Keratinocyte (primary cell): Measurements from ENCODE around the gene BAIAP2. TPM values are rescaled to one million over a fixed set of nuclear protein-coding genes. Genes with fewer than 3 reads are reported as not detected.

Experiments
- DNase-seq: peaks from one replicate; pipeline ENCODE4 v3.0.0-alpha.2; 2011; ENCODE audit warnings: low read depth, missing footprints, low spot score
- FAIRE-seq: peaks from 2 replicates; lab custom pipeline; 2011; peaks lifted over from hg19 to GRCh38; lab: Jason Lieb, UNC
- H2AFZ ChIP-seq: 2 replicates; pipeline ENCODE4 v1.6.0; 2012; ENCODE audit warnings: low read length, control low read depth, inconsistent platforms; ENCODE audit not compliant: control insufficient read depth
- H3K27ac ChIP-seq: 2 replicates; pipeline ENCODE4 v1.5.1; 2011; ENCODE audit warnings: low read length; ENCODE audit not compliant: control insufficient read depth, insufficient read depth
- H3K27me3 ChIP-seq: 3 replicates; pipeline ENCODE4 v1.6.0; 2011; ENCODE audit warnings: low read length; ENCODE audit not compliant: control insufficient read depth, insufficient read depth; ENCODE audit errors: extremely low read depth
- H3K36me3 ChIP-seq, 2 experiments: 2 replicates in 1 of 2; 3 replicates in 1 of 2; pipeline ENCODE4 v1.5.1; 2011; ENCODE audit warnings: low read length in 2 of 2, mild to moderate bottlenecking in 1 of 2; ENCODE audit not compliant: control insufficient read depth in 2 of 2, insufficient read depth in 2 of 2; ENCODE audit errors: extremely low read depth in 1 of 2
- H3K4me1 ChIP-seq: 3 replicates; pipeline ENCODE4 v1.5.1; 2011; ENCODE audit warnings: low read length; ENCODE audit not compliant: control insufficient read depth, insufficient read depth; ENCODE audit errors: extremely low read depth
- H3K4me2 ChIP-seq: 3 replicates; pipeline ENCODE4 v1.6.0; 2011; ENCODE audit warnings: low read depth, low read length; ENCODE audit not compliant: control insufficient read depth, insufficient read depth; ENCODE audit errors: extremely low read depth
- H3K4me3 ChIP-seq, 3 experiments: fragments of 200-600 bp in 1 of 3; sonication (generic) in 1 of 3; 2 replicates in 2 of 3; 3 replicates in 1 of 3; pipeline ENCODE4 v1.5.1; 2011 to 2016; ENCODE audit warnings: low read length in 3 of 3, mild to moderate bottlenecking in 3 of 3, control low read depth in 2 of 3, inconsistent platforms in 1 of 3, low read depth in 1 of 3, mixed read lengths in 1 of 3, mixed run types in 1 of 3, moderate library complexity in 1 of 3; ENCODE audit not compliant: control insufficient read depth in 2 of 3, insufficient read depth in 2 of 3; ENCODE audit errors: extremely low read depth in 1 of 3
- H3K79me2 ChIP-seq: 2 replicates; pipeline ENCODE4 v1.6.0; 2012; ENCODE audit warnings: low read length; ENCODE audit not compliant: control insufficient read depth, insufficient read depth
- H3K9ac ChIP-seq: 3 replicates; pipeline ENCODE4 v1.6.0; 2011; ENCODE audit warnings: low read length; ENCODE audit not compliant: control insufficient read depth, insufficient read depth; ENCODE audit errors: extremely low read depth
- H3K9me1 ChIP-seq: 3 replicates; pipeline ENCODE4 v1.6.0; 2011; ENCODE audit warnings: low read length; ENCODE audit not compliant: control insufficient read depth, insufficient read depth; ENCODE audit errors: extremely low read depth
- H3K9me3 ChIP-seq: 2 replicates; pipeline ENCODE4 v1.5.1; 2012; ENCODE audit warnings: low read depth, low read length; ENCODE audit not compliant: control insufficient read depth
- H4K20me1 ChIP-seq: 3 replicates; pipeline ENCODE4 v1.6.0; 2011; ENCODE audit warnings: low read length; ENCODE audit not compliant: control insufficient read depth, insufficient read depth; ENCODE audit errors: extremely low read depth
- EZH2 ChIP-seq: IDR thresholded peaks from one replicate; pipeline ENCODE4 v1.6.1; 2012; ENCODE audit warnings: inconsistent platforms, mild to moderate bottlenecking, low read length, moderate library complexity
- dilution Hi-C: fragments of 300-500 bp; cut with MboI; formaldehyde crosslinking; loops from one replicate; pipeline ENCODE4 v1.7.0; 2020; ENCODE audit warnings: low sequenced_read_pairs; ENCODE audit not compliant: extremely low pct_ligation_motif_present
- polyA plus RNA-seq, 5 experiments: library from polyadenylated mRNA; depleted of rRNA in 3 of 5; stranded (reverse) in 3 of 5; stranded (forward) in 1 of 5; unstranded in 1 of 5; fragments of >200 nt; gene quantifications; 1 replicate in 1 of 5; 2 replicates in 3 of 5; 3 replicates in 1 of 5; pipeline versions ENCODE4 v1.2.1 to v1.2.3, GENCODE V29; 2011 to 2012; ENCODE audit warnings: missing spikeins in 2 of 5, low read depth in 1 of 5, low replicate concordance in 1 of 5
- TF ChIP-seq, protein P1 (sequence below), 3 experiments: IDR thresholded peaks in 1 of 3; conservative IDR thresholded peaks in 1 of 3; optimal IDR thresholded peaks in 1 of 3; 2 replicates in 2 of 3; 3 replicates in 1 of 3; pipeline versions ENCODE3 to v1.5.1; 2011; ENCODE audit warnings: low read length in 3 of 3, mild to moderate bottlenecking in 3 of 3, moderate library complexity in 2 of 3, control low read depth in 1 of 3, inconsistent platforms in 1 of 3; ENCODE audit not compliant: insufficient read depth in 2 of 3; ENCODE audit errors: extremely low read depth in 1 of 3

BAIAP2 gene
- polyA plus RNA-seq, 1 donor (not counting 4 experiments of a cell fraction or from before 2014, with no cell fraction given) = 56.7 TPM

DNA sequence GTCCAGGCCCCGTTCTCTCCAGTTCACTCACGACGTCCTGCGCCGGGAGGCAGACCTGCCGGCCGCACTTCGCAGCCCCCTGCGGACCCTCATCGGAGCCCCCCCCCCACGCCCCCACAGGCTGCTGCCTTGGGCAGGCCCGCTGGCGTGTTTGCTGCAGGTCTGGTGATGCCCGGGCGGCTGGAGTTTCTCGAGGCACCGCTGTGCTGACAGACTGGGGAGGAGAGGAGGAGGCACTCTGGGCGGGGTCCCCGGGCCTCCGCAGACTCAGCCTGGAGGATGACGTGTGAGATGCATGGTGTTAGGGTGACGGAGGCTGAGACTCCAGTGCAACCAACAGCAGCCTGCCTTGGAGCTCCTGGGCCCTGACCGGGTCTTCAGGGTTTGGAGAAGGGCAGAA lies 24.1 kb downstream of the BAIAP2 start:
- no peak for DNase-seq

DNA sequence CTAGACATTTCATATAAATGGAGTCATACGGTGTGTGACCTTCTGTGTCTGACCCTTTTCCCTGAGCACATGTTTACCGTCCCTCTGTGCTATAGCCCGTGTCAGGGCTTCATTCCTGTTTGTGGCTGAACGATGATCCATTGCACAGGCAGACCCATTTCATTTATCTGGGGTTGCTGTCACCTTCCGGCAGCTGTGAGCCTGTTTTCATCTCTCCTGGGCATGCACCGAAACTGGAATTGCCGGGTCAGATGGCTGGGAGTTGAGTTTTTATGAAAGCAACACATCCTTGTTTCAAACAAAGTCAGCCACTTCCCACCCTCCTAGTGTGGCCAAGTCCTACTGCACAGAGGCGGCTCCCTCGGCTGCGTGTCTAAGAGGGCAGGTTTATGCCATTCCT lies 25.5 kb downstream of the BAIAP2 start:
- no peak overlapping the region for H3K9ac ChIP-seq
- no peak overlapping the region for H3K4me2 ChIP-seq
- DNase-seq = no peak
- no peak overlapping the region for H2AFZ ChIP-seq
- no peak overlapping the region for H3K4me3 ChIP-seq
- TF ChIP-seq, protein P1, sequence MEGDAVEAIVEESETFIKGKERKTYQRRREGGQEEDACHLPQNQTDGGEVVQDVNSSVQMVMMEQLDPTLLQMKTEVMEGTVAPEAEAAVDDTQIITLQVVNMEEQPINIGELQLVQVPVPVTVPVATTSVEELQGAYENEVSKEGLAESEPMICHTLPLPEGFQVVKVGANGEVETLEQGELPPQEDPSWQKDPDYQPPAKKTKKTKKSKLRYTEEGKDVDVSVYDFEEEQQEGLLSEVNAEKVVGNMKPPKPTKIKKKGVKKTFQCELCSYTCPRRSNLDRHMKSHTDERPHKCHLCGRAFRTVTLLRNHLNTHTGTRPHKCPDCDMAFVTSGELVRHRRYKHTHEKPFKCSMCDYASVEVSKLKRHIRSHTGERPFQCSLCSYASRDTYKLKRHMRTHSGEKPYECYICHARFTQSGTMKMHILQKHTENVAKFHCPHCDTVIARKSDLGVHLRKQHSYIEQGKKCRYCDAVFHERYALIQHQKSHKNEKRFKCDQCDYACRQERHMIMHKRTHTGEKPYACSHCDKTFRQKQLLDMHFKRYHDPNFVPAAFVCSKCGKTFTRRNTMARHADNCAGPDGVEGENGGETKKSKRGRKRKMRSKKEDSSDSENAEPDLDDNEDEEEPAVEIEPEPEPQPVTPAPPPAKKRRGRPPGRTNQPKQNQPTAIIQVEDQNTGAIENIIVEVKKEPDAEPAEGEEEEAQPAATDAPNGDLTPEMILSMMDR (optimal IDR thresholded peaks at IDR 0.05 in 1 of 3, IDR thresholded peaks at IDR 0.05 in 1 of 3, conservative IDR thresholded peaks at IDR 0.05 in 1 of 3; ENCODE audit: extremely low read depth in 1 of 3, insufficient read depth in 2 of 3, low read length in 3 of 3) = no peak
- TF ChIP-seq EZH2 = no peak
- H3K79me2 ChIP-seq = peaks cover 74% of the 10 kb centered on the region
- peaks cover 14% of the 10 kb centered on the region for H3K9me1 ChIP-seq
- peaks cover 28 to 62% of the 10 kb centered on the region in 2 experiments for H3K36me3 ChIP-seq
- peaks cover 70% of the 10 kb centered on the region for H3K4me1 ChIP-seq
- H3K27ac ChIP-seq = no peak overlapping the region
- no peaks in the 10 kb centered on the region for H3K27me3 ChIP-seq
- H4K20me1 ChIP-seq = peaks cover 19% of the 10 kb centered on the region
- H3K9me3 ChIP-seq = no peaks in the 10 kb centered on the region
- dilution Hi-C loops = no loop called here
- no peak for FAIRE-seq

More for the DNA sequence above, 24.1 kb downstream of the BAIAP2 start:
- dilution Hi-C loops = no loop called here
- Histone ChIP-seq H4K20me1 (peaks cover 14% of the 10 kb centered on the region), H3K4me1 (peaks cover 65% of the 10 kb centered on the region), H3K9me3 (no peaks in the 10 kb centered on the region), H3K4me2 (peak overlapping the region; percentile 39), H3K9me1 (peaks cover 9% of the 10 kb centered on the region), H2AFZ (no peak overlapping the region), H3K36me3 (peaks cover 28 to 65% of the 10 kb centered on the region in 2 experiments), H3K9ac (peak overlapping the region; percentile 80), H3K79me2 (peaks cover 72% of the 10 kb centered on the region), H3K27me3 (no peaks in the 10 kb centered on the region), H3K4me3 (no peak overlapping the region), H3K27ac (peak overlapping the region; percentile 96)
- FAIRE-seq = no peak
- TF ChIP-seq, protein P1 (optimal IDR thresholded peaks at IDR 0.05 in 1 of 3, IDR thresholded peaks at IDR 0.05 in 1 of 3, conservative IDR thresholded peaks at IDR 0.05 in 1 of 3; ENCODE audit: extremely low read depth in 1 of 3, insufficient read depth in 2 of 3, low read length in 3 of 3) = no peak
- TF ChIP-seq EZH2 = no peak
